HG03064 (cell line): Measurements from ENCODE around the gene HARS2.
A peak's percentile ranks its signal among the peaks of the same experiment; 100 is the strongest.
"Not testable (repeated sequence)": the region's sequence is repeated elsewhere in the genome, so short reads cannot be mapped to it uniquely, and the experiment has no call there.

ENCODE experiments used
- ATAC-seq: cut with Tn5 transposase; IDR thresholded peaks from one replicate; pipeline ENCODE4 v1.9.1; 2021; ENCODE audit warnings: low read depth; ENCODE audit not compliant: unreplicated experiment

The HARS2 gene

DNA sequence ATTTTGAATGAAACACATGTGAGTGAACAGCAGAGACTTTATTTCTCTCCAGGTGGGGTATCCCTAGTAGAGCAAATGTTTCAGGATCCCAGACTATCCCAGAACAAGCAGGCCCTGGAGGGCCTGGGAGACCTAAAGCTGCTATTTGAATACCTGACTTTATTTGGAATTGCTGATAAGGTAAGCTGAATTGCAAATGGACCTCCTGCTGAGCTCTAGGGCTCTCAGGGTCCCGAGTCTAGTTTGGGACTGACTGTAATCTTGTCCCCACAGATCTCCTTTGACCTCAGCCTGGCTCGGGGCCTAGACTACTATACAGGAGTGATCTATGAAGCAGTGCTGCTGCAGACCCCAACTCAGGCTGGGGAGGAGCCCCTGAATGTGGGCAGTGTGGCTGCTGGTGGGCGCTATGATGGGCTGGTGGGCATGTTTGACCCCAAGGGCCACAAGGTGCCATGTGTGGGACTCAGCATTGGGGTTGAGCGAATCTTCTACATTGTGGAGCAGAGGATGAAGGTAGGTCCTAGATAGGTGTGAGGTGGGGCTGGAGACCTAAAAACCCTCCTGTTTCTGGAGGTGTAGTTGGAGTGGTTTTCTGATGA, 5.7 kb downstream of the HARS2 start:
- no peak for ATAC-seq

DNA sequence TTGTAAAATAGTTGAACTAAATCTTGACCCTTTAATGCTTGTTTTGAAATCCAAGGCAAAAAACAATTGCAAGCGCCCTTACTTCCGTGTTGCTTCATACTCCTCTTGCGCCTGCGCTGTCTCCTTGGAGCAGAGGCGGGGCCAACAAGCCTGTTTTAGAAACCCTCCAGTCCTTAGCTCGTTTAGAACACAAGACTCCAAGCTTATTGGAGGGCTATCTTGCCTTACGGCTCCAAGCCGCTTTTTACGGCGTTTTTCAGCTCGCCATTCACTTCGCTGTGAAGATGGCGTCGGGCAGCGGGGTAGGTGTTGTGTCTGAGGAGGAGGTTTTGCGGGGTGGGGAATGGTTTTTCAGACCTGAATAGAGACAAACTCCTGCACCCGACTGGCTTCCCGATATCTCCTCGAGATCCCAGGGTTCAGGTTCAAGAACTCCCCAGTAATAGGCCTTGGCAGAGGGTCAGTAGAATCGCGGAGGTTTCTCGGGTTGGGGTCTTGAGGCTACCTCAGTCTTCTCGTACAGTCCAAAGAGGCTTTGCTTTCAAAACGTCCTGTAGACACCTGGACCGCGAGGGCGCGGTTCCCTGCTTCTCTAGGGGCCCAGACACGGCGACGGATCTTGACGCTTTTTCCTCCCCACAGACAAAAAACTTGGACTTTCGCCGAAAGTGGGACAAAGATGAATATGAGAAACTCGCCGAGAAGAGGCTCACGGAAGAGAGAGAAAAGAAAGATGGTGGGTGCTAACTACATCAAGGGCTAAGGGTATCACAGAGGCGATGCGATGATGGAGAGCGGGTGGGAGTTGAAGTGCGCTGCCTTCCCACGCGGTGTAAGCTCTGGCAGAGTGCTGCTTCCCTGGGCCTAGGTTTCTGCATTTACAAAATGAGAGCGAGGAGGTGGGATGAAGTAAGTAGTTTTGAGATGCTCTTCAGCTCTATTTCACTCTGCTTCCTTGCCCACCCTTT, 9.2 kb downstream of the HARS2 start, which contains the start of gene ZMAT2:
ZMAT2 (plus strand) TSS at position 271 of the 968 bp plus-strand sequence; CDS start at position 285, 14 bp downstream.
- ATAC-seq = peak; percentile 91

DNA sequence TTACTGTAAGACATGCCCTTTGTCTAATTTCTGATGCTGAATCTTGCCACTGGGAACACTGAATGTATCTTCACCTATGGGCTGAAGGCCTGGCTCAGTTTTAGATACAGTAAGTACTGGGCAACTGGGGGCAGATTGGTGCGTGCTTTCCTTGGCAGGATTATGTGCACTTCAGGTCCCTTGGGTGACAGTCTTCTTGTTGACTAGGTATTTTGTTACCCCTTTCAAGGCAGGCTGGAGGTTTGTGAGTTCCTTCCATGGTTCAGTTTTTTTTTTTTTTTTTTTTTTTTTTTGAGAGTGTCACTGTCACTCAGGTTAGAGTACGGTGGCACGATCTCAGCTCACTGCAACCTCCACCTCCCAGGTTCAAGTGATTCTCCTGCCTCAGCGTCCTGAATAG, 16.6 kb downstream of the HARS2 start:
- no peak for ATAC-seq

DNA sequence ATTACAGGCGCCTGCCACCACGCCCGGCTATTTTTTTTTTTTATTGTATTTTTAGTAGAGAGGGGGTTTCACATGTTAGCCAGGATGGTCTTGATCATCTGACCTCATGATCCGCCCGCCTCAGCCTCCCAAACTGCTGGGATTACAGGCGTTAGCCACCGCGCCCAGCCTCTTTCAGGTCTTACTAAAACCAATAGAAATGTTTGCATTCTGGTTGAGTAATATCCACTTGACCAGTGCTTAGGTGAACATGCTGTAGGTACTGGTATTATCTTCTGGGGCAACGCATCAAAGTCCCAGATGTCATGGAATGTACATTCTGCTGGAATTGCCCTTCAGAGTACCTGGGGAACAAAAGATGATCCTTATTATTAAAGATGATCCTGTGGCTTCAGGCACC, 17.5 kb downstream of the HARS2 start:
- ATAC-seq = not testable (repeated sequence)

DNA sequence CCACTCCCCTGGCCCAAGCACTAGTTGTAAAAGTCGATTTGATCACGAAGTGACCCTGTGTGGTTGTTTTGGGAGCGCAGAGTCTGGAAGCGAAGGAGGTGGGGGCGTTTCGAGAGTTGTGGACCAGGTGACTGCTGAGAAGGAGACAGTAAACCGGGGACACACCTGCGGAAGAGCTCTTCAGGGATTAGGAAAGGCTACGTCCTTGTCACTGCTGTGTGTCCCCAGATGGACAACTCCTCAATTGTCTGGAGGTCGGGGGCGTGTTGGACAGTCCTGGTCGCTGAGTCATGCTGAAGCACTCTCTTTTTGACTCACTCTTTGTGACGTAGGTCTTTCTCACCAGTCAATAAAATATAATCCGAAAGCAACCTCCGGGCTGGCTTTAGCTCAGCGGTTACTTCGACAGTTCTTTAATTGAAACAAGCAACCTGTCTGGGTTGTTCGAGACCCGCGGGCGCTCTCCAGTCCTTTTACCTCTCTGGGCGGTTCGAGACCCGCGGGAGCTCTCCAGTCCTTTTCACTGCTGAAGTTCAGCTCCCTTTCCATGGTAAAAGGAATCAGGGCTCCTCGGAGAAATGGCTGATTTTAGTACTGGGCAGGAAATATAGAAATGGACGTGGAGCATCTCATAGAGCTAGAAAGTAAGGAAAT, 19.8 kb downstream of the HARS2 start:
- peak; percentile 84 for ATAC-seq

DNA sequence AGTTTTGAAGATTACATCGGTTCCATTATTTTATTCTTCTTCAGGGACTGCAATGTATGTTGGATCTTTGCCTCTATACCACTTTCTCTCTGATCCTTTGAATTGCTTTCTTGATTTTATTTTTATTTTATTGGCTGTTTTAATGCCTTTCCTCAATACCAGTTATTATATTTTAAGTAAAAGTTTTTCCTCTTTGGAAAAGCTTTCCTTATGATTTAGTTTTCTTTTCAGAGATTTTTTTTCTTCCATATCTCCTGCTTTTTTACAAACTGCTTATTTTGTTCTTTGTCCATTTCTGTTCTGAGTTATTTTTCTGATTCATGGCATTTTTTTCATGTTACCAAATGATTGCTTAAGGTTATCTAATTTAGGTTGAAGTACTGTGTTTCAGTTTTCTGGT, 20.5 kb downstream of the HARS2 start:
- no peak for ATAC-seq

DNA sequence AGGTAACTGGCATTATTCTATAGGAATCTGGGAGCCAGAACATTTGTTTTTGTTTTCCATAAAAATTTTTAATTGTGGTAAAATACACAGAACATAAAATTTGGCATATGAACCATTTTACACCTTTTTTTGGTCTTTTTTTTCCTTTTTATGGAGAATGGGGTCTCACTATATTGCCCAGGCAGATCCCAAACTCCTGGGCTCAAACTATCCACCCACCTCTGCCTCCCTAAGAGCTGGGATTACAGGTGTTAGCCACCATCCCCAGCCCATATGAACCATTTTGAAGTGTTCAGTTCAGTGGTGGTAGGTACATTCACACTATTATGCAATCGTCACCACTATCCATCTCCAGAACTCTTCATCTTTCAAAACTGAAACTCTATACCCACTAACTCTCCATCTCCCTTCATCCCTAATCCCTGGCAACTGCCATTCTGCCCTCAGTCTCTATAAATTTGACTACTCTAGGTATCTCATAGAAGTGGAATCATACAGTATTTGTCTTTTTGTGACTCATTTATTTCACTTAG, 22.4 kb downstream of the HARS2 start:
- ATAC-seq = no peak

DNA sequence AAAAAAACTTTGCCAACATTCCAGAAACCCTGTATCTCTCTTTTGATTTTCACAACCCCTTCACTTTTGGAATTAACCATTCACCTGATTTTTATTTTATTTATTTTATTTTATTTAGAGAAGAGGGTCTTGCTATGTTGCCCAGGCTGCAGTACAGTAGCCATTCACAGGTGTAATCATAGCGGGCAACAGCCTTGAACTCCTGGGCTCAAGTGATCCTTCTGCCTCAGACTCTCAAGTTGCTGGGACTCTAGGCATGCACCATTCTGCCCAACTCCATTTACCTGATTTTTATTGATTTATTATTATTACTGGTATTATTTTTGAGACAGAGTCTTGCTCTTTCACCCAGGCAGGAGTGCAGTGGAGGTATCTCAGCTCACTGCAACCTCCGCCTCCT, 25.0 kb downstream of the HARS2 start:
- ATAC-seq = not testable (repeated sequence)

DNA sequence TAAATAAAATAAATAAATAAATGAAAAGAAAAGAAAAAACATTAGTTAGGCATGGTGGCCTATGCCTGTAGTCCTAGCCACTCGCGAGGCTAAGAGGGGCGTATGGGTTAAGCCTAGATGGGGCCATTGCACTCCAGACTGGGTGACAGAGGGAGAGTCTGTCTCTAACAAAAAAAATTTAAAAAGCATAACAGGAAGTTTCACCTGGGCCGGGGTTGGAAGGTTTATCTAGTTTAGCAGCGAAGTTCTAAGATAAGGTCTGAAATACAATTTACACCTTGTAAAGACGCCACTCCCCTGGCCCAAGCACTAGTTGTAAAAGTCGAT, 27.0 kb downstream of the HARS2 start:
- no peak for ATAC-seq

DNA sequence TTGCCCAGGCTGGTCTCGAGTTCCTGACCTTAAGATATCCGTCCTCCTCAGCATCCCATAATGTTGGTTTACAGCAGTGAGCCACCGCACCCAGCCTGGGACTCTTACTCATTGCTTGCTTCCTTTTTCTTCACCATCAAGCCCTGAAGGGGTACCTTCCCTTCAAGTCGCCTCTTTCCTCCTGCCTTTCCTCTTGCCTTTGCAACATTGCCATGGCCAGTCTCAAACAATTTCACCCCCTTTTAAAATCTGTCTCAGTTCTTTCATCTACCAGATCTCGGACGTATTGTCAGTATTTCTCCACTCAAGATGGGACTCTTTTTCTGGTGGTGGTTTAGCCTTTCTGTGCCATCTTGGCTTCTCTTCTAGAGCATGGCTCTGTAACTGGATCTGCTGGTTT, 29.5 kb downstream of the HARS2 start:
- not testable (repeated sequence) for ATAC-seq

DNA sequence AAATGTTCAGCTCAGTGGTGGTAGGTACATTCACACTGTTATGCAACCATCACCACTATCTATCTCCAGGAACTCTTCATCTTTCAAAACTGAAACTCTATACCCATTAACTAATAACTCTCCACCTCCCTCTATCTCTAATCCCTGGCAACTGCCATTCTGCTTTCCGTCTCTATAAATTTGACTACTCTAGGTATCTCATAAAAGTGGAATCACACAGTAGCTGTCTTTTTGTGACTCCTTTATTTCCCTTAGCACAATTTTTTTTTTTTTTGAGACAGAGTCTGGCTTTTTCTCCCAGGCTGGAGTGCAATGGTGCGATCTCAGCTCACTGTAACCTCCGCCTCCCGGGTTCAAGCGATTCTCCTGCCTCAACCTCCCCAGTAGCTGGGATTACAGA, 30.1 kb downstream of the HARS2 start:
- not testable (repeated sequence) for ATAC-seq

DNA sequence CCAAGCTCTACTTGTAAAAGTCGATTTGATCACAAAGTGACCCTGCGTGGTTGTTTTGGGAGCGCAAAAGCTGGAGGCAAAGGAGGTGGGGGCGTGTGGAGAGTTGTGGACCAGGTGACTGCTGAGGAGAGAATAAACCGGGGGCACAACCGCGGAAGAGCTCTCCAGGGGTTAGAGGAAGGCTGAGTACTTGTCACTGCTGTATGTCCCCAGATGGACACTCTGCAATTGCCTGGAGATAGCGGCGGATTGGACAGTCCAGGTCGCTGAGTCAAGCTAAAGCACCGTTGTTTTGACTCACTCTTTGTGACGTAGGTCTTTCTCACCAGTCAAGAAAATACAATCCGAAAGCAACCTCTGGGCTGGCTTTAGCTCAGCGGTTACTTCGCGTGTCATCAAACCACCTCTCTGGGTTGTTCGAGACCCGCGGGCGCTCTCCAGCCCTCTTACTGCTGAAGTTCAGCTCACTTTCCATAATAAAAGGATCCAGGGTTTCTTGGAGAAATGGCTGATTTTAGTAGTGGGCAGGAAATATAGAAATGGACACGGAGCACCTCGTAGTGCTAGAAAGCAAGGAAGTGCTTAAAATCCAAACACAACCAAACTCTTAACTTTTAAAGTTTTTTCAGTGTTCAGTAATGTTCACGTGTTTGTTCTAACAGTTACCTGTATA, 34.7 kb downstream of the HARS2 start:
- ATAC-seq = no peak

DNA sequence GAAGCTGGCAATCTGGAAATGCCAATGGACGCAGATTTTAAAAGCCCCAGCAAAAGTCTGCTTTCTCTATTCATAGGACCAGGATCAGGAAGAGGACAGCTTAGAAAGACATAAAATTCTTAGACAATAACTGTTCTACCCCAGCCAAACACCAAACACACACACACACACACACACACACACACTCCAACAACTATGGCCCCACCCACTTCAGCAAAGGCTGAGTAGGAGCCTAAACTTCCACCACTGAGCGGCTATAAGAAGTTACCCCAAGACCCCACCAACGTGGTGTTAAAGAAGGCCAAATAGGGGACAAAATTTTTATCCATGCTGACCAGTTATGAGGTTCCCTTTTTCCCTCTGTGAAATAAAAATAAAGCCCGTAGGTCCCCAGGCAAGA, 41.8 kb downstream of the HARS2 start:
- no peak for ATAC-seq

DNA sequence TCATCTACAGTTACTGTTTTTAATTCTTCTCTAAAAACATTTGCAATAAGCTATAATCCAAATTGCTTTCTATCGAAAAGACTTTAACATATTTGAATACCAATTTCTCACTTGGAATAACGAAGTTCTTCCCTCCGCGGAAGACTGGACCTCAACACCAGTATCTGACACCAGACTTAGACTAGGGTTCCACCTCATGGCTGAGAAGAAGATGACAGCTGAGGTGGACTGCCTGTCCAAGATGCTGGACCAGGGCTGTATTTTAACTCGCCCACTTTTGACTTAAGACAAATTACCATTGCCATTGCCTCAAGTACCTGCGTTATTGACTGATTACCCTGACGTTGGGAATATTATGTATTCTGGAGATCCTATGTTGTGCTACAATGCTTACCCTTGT, 43.1 kb downstream of the HARS2 start:
- ATAC-seq = no peak

DNA sequence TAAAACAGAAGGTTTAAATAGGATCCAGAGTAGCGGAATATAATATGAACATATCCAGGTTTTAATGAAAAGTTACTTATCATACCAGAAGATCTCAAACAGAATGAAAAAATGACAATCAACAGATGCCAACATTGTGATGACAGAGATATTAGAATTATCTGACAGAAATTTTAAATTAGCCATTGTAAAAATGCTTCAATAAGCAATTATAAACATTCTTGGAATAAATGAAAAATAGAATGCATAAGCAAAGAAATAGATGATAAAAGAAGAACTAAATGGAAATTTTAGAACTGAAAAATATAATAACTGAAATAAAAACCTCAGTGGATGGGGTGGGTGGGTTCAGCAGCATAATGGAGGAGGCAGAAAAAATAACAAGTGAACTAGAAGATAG, 46.2 kb downstream of the HARS2 start:
- ATAC-seq = no peak

DNA sequence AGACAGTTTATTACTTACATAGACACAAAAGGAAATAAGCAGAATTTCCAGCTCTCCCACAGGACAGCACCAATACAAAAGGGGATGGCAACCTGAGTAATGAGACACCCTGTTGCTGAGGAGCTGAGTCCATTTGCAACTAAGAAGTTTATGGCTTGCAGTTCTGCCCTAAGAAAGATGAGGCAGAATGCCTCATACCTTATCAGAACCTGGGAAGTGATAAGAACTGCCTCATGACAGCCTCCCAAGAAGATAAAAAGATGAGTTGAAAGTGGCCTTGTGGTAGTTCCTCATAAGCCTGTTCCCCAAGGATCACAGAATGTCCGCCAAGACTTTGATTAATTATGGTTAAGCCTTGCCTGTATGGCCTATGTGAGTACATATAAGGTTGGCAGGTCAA, 50.7 kb downstream of the HARS2 start:
- no peak for ATAC-seq
